OCI-LY7 (cell line): ENCODE measurements around the gene NCKAP5. TPM values are rescaled to one million over a fixed set of nuclear protein-coding genes. Genes with fewer than 3 reads are reported as not detected.

Experiments used
- BruUV-seq: library from RNA; stranded (reverse); fragments of 400-500 nt; replicated peaks from 2 replicates; lab custom pipeline; 2021; lab: Mats Ljungman, UMichigan
- CTCF ChIA-PET: fragments of 300-600 bp; sonication (Branson Sonifier 250); formaldehyde crosslinking; loops from one replicate; lab custom pipeline; 2022; ENCODE audit warnings: antibody characterized with exemption; ENCODE audit not compliant: unreplicated experiment; lab: Charles Lee
- POLR2A ChIA-PET: fragments of 300-600 bp; sonication (Branson Sonifier 250); formaldehyde crosslinking; loops from one replicate; lab custom pipeline; 2022; ENCODE audit warnings: antibody characterized with exemption; lab: Charles Lee
- DNase-seq: peaks from one replicate; pipeline ENCODE4 v3.0.0-alpha.2; 2015; ENCODE audit warnings: low spot score
- H2AFZ ChIP-seq: fragments of 200-600 bp; sonication (generic), shearing (Covaris generic); 2 replicates; pipeline ENCODE4 v1.6.1; 2014; ENCODE audit warnings: mild to moderate bottlenecking, antibody characterized with exemption, low read length, moderate library complexity
- H3K27ac ChIP-seq: fragments of 200-600 bp; sonication (generic); 2 replicates; pipeline ENCODE4 v1.5.1; 2014; ENCODE audit warnings: mixed run types, low read depth, mild to moderate bottlenecking, moderate library complexity, low read length, inconsistent platforms; ENCODE audit not compliant: poor library complexity, severe bottlenecking
- H3K36me3 ChIP-seq: fragments of 200-600 bp; sonication (generic); 2 replicates; pipeline ENCODE4 v1.6.1; 2014; ENCODE audit warnings: mild to moderate bottlenecking, antibody characterized with exemption, low read length, moderate library complexity, mixed read lengths; ENCODE audit not compliant: insufficient read depth
- H3K4me1 ChIP-seq: fragments of 200-600 bp; sonication (generic); 2 replicates; pipeline ENCODE4 v1.5.1; 2014; ENCODE audit warnings: mild to moderate bottlenecking, low read length; ENCODE audit not compliant: insufficient read depth, poor library complexity, severe bottlenecking
- H3K4me2 ChIP-seq: fragments of 200-600 bp; sonication (generic); 2 replicates; pipeline ENCODE4 v1.6.1; 2014; ENCODE audit warnings: mild to moderate bottlenecking, low read length
- H3K4me3 ChIP-seq: fragments of 200-600 bp; sonication (generic); 2 replicates; pipeline ENCODE4 v1.5.1; 2014; ENCODE audit warnings: mild to moderate bottlenecking, low read depth, low read length; ENCODE audit not compliant: poor library complexity, severe bottlenecking
- H3K79me2 ChIP-seq: fragments of 200-600 bp; sonication (generic); 2 replicates; pipeline ENCODE4 v1.6.1; 2016; ENCODE audit warnings: low read depth, mild to moderate bottlenecking, low read length, moderate library complexity, mixed read lengths; ENCODE audit not compliant: insufficient read depth
- H3K9me2 ChIP-seq: fragments of 200-600 bp; sonication (generic); 2 replicates; pipeline ENCODE4 v1.6.1; 2016; ENCODE audit warnings: mild to moderate bottlenecking, low read length, mixed read lengths; ENCODE audit not compliant: insufficient read depth
- H3K9me3 ChIP-seq: fragments of 200-600 bp; sonication (generic); 2 replicates; pipeline ENCODE4 v1.6.1; 2014; ENCODE audit warnings: mild to moderate bottlenecking, mixed run types, low read length, mixed read lengths
- H4K20me1 ChIP-seq: fragments of 200-600 bp; sonication (generic); 2 replicates; pipeline ENCODE4 v1.6.1; 2014; ENCODE audit warnings: mild to moderate bottlenecking, antibody characterized with exemption, low read length, moderate library complexity, mixed read lengths; ENCODE audit not compliant: insufficient read depth
- EZH2phosphoT487 ChIP-seq: fragments of 200-600 bp; sonication (generic); IDR thresholded peaks from 2 replicates; pipeline ENCODE4 v1.6.1; 2018; ENCODE audit warnings: low read depth, borderline replicate concordance, mild to moderate bottlenecking, mixed run types, antibody characterized with exemption, low read length, moderate library complexity, mixed read lengths
- intact Hi-C: fragments of 100-400 bp; cut with micrococcal nuclease; formaldehyde crosslinking; loops from one replicate; pipeline ENCODE4 v1.10.0; 2022; ENCODE audit not compliant: unreplicated experiment
- total RNA-seq, 2 experiments: library from RNA; depleted of rRNA in 1 of 2; stranded (reverse); fragments of >200 nt in 1 of 2; shearing (Covaris generic) in 1 of 2; gene quantifications; 2 replicates each; pipeline ENCODE4 v1.2.3, GENCODE V29; 2014 to 2022
- TF ChIP-seq, protein P1 (sequence below): fragments of 200-600 bp; sonication (generic); conservative IDR thresholded peaks from 2 replicates; pipeline ENCODE4 v1.5.1; 2014; ENCODE audit warnings: mild to moderate bottlenecking, antibody characterized with exemption, low read length, moderate library complexity, mixed read lengths

Gene NCKAP5
- total RNA-seq, 2 experiments from 2014 or later: not detected

- TF ChIP-seq EZH2phosphoT487: no peak
- TF ChIP-seq, protein P1, sequence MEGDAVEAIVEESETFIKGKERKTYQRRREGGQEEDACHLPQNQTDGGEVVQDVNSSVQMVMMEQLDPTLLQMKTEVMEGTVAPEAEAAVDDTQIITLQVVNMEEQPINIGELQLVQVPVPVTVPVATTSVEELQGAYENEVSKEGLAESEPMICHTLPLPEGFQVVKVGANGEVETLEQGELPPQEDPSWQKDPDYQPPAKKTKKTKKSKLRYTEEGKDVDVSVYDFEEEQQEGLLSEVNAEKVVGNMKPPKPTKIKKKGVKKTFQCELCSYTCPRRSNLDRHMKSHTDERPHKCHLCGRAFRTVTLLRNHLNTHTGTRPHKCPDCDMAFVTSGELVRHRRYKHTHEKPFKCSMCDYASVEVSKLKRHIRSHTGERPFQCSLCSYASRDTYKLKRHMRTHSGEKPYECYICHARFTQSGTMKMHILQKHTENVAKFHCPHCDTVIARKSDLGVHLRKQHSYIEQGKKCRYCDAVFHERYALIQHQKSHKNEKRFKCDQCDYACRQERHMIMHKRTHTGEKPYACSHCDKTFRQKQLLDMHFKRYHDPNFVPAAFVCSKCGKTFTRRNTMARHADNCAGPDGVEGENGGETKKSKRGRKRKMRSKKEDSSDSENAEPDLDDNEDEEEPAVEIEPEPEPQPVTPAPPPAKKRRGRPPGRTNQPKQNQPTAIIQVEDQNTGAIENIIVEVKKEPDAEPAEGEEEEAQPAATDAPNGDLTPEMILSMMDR: no peak
- H3K4me1 ChIP-seq: no peaks in the 10 kb centered on the region
- intact Hi-C loops: no loop called here
- no peak overlapping the region for H3K4me3 ChIP-seq
- no peaks in the 10 kb centered on the region for H3K9me3 ChIP-seq
- ChIA-PET POLR2A (interaction anchor here (1.0 kb wide), 1 partner anchor 19 kb away, joined by 3 read pairs; no protein-coding TSS in a partner anchor), CTCF (no interaction called here)
- H3K36me3 ChIP-seq: no peaks in the 10 kb centered on the region
- no peaks in the 10 kb centered on the region for H3K79me2 ChIP-seq
- H3K27ac ChIP-seq: no peak overlapping the region
- no peaks in the 10 kb centered on the region for H3K9me2 ChIP-seq
- no peak overlapping the region for H3K4me2 ChIP-seq
- no peak for DNase-seq
- H2AFZ ChIP-seq: no peak overlapping the region
- no TSS peak for BruUV-seq
- H4K20me1 ChIP-seq: no peaks in the 10 kb centered on the region
Observed at GRCh38 chr2:133255360-133255759, 312.9 kb downstream of the NCKAP5 start.

DNA sequence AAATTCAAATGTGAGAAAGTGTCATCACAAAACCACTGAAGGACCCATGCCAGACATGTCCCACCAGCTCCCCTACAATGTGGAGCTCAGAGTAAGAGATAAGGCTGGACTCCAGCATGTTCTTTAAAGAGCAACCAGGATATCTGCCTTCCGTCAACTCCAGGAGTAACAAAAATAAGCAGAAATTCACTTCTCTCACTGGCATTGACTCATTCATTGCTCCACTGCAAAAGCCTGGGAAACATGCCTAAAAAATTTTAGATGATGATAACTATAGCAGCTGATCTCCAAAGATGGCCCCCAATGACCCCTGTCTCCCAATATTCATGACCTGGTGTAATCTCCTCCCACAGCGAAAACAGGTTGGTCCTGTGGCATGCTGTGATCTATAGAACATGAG, 314.5 kb downstream of the NCKAP5 start:
- ChIA-PET POLR2A (no interaction called here), CTCF (no interaction called here)

DNA sequence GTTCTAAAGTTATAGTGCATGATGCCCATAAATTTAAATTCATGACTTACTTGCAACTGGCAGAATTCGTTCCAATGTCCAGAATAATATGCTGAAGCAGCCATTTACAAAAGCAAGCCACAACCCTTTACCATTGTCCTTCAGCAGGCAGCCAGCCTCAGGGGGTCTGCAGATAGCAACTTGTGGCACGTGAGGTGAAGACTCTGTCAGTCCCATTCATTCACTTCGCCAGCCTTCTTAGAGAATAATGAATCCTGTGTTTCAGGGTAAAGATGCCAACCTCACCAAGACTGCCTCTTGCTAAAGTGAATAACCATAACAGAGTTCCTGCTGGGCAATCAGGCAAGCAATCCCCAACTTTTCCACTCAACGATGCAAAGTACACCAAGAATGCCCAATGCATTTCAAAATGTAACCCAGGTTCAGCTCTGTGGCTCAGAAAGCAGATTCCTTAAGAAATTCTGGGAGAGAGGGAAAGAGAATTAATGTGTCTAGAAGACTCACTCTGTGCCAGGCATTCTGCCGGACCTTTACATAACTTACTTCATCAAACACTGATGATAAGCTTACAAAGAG, 315.4 kb downstream of the NCKAP5 start:
- Histone ChIP-seq H2AFZ (no peak overlapping the region), H4K20me1 (no peaks in the 10 kb centered on the region), H3K79me2 (no peaks in the 10 kb centered on the region), H3K9me3 (peaks cover 4% of the 10 kb centered on the region; the same call in 1 of the 2 replicates), H3K9me2 (no peaks in the 10 kb centered on the region), H3K4me1 (peaks cover 3% of the 10 kb centered on the region), H3K36me3 (no peaks in the 10 kb centered on the region), H3K27ac (no peak overlapping the region), H3K4me2 (no peak overlapping the region), H3K4me3 (no peak overlapping the region)
- no TSS peak for BruUV-seq
- ChIA-PET POLR2A (interaction anchor here (0.5 to 0.7 kb wide), 2 partner anchors 17 to 98 kb away, joined by 3 to 4 read pairs; no protein-coding TSS in a partner anchor), CTCF (no interaction called here)
- DNase-seq: no peak
- TF ChIP-seq, protein P1: no peak
- TF ChIP-seq EZH2phosphoT487: no peak
- intact Hi-C loops: no loop called here

More for the DNA sequence above, 314.5 kb downstream of the NCKAP5 start:
- no peak for DNase-seq
- no peak overlapping the region for H3K4me3 ChIP-seq
- H2AFZ ChIP-seq: no peak overlapping the region
- no peaks in the 10 kb centered on the region for H3K9me3 ChIP-seq
- intact Hi-C loops: no loop called here
- no peaks in the 10 kb centered on the region for H3K4me1 ChIP-seq
- no peaks in the 10 kb centered on the region for H4K20me1 ChIP-seq
- no peak overlapping the region for H3K4me2 ChIP-seq
- TF ChIP-seq, protein P1: no peak
- no peak for TF ChIP-seq EZH2phosphoT487
- no peaks in the 10 kb centered on the region for H3K79me2 ChIP-seq
- H3K9me2 ChIP-seq: no peaks in the 10 kb centered on the region
- no TSS peak for BruUV-seq
- H3K27ac ChIP-seq: no peak overlapping the region
- H3K36me3 ChIP-seq: no peaks in the 10 kb centered on the region
